AG08395 (cell line): ENCODE results near the gene GHITM.
"Not testable (repeated sequence)": the region's sequence is repeated elsewhere in the genome, so short reads cannot be mapped to it uniquely, and the experiment has no call there.

Source experiments
- DNase-seq: peaks from one replicate; pipeline ENCODE4 v3.0.0; 2012; ENCODE audit warnings: mixed read lengths, low spot score

GHITM gene

GRCh38 chr10:84139126-84140035, at the start of gene GHITM:
Gene GHITM (plus strand): TSS chr10:84139509. CDS start chr10:84141501, 1,992 bp downstream.
- peak; percentile 97 for DNase-seq

- no peak for DNase-seq
These were observed 43.4 kb upstream of the GHITM start for GRCh38 chr10:84095811-84096497.

- peak; percentile 12 for DNase-seq
These were observed 41.4 kb upstream of the GHITM start for GRCh38 chr10:84097787-84098353.

GRCh38 chr10:84098667-84099066, 40.6 kb upstream of the GHITM start:
- no peak for DNase-seq

- no peak for DNase-seq
These were observed 38.3 kb upstream of the GHITM start for GRCh38 chr10:84101042-84101441.

- no peak for DNase-seq
These were observed 30.5 kb upstream of the GHITM start for GRCh38 chr10:84108797-84109196.

GRCh38 chr10:84109772-84110171, 29.5 kb upstream of the GHITM start:
- not testable (repeated sequence) for DNase-seq

GRCh38 chr10:84113468-84113867, 25.8 kb upstream of the GHITM start:
- DNase-seq = not testable (repeated sequence)

- DNase-seq = no peak
These were observed 25.1 kb upstream of the GHITM start for GRCh38 chr10:84114088-84114667.

GRCh38 chr10:84117204-84117603, 22.1 kb upstream of the GHITM start:
- DNase-seq = not testable (repeated sequence)

GRCh38 chr10:84117686-84118394, 21.5 kb upstream of the GHITM start:
- no peak for DNase-seq

- no peak for DNase-seq
These were observed 20.8 kb upstream of the GHITM start for GRCh38 chr10:84118395-84119006.

GRCh38 chr10:84123362-84123761, 15.9 kb upstream of the GHITM start:
- no peak for DNase-seq

GRCh38 chr10:84125910-84126784, 13.2 kb upstream of the GHITM start:
- DNase-seq = not testable (repeated sequence)

GRCh38 chr10:84126785-84127167, 12.5 kb upstream of the GHITM start:
- no peak for DNase-seq

GRCh38 chr10:84135836-84136235, 3.5 kb upstream of the GHITM start:
- DNase-seq = no peak

GRCh38 chr10:84137811-84138210, 1.5 kb upstream of the GHITM start:
- no peak for DNase-seq

- peak; percentile 3 for DNase-seq
These were observed 707 bp upstream of the GHITM start for GRCh38 chr10:84138478-84139125.

GRCh38 chr10:84140036-84140379, 699 bp downstream of the GHITM start:
- peak; percentile 18 for DNase-seq

- no peak for DNase-seq
These were observed 8.0 kb downstream of the GHITM start for GRCh38 chr10:84147347-84147746.
